ENCODE measurements around the gene RAB40C. TPM values are rescaled to one million over a fixed set of nuclear protein-coding genes. Genes with fewer than 3 reads are reported as not detected.

Gene RAB40C
- total RNA-seq, 2 donors from 2014 or later, result 12.1 to 13.0 TPM

- Mint-ChIP-seq H3K27ac (no peak overlapping the region), H3K9me3 (no peaks in the 10 kb centered on the region), H3K36me3 (no peaks in the 10 kb centered on the region)
- DNase-seq (ENCODE audit: low spot score in 2 of 2), result no peak
- no peak for ATAC-seq
Observed at GRCh38 chr16:672371-672770, 82.5 kb downstream of the RAB40C start.

- Mint-ChIP-seq H3K27ac (no peak overlapping the region), H3K9me3 (no peaks in the 10 kb centered on the region), H3K36me3 (no peaks in the 10 kb centered on the region)
- ATAC-seq, result no peak
- DNase-seq (ENCODE audit: low spot score in 2 of 2), result no peak
Observed at GRCh38 chr16:672851-673250, 83.0 kb downstream of the RAB40C start.

GRCh38 chr16:673399-673991 lies 83.6 kb downstream of the RAB40C start:
- Mint-ChIP-seq H3K9me3 (no peaks in the 10 kb centered on the region), H3K36me3 (no peaks in the 10 kb centered on the region), H3K27ac (no peak overlapping the region)
- no peak for DNase-seq (ENCODE audit: low spot score in 2 of 2)
- ATAC-seq, result no peak

- Mint-ChIP-seq H3K36me3 (no peaks in the 10 kb centered on the region), H3K9me3 (no peaks in the 10 kb centered on the region), H3K27ac (no peak overlapping the region)
- DNase-seq (ENCODE audit: low spot score in 2 of 2) (no peak), ATAC-seq (no peak)
Observed at GRCh38 chr16:674214-674881, 84.5 kb downstream of the RAB40C start.

GRCh38 chr16:674968-675883 lies 85.4 kb downstream of the RAB40C start, which contains the start of gene RHBDL1:
TSS of gene RHBDL1 (plus strand) at chr16:675671. CDS start at chr16:675791, 120 bp downstream.
- ATAC-seq, result no peak
- no peaks in the 10 kb centered on the region for H3K36me3 Mint-ChIP-seq
- H3K9me3 Mint-ChIP-seq, result no peaks in the 10 kb centered on the region
- no peak within 1 kb of the TSS for H3K27ac Mint-ChIP-seq
- DNase-seq (ENCODE audit: low spot score in 2 of 2), result no peak

- H3K27ac Mint-ChIP-seq, result no peak overlapping the region
- H3K36me3 Mint-ChIP-seq, result no peaks in the 10 kb centered on the region
- no peaks in the 10 kb centered on the region for H3K9me3 Mint-ChIP-seq
- ATAC-seq (no peak), DNase-seq (ENCODE audit: low spot score in 2 of 2) (no peak)
Observed at GRCh38 chr16:675884-676564, 86.2 kb downstream of the RAB40C start.

- H3K36me3 Mint-ChIP-seq, result peaks cover 0 to 1% of the 10 kb centered on the region in 2 donors
- DNase-seq (ENCODE audit: low spot score in 2 of 2) (no peak), ATAC-seq (no peak)
- H3K27ac Mint-ChIP-seq, result no peak overlapping the region
- no peaks in the 10 kb centered on the region for H3K9me3 Mint-ChIP-seq
Observed at GRCh38 chr16:676565-676902, 86.7 kb downstream of the RAB40C start.

- DNase-seq (ENCODE audit: low spot score in 2 of 2) (no peak), ATAC-seq (no peak)
- H3K27ac Mint-ChIP-seq, result no peak overlapping the region
- no peaks in the 10 kb centered on the region for H3K9me3 Mint-ChIP-seq
- H3K36me3 Mint-ChIP-seq, result peaks cover 0 to 5% of the 10 kb centered on the region in 2 donors
Observed at GRCh38 chr16:676913-677312, 87.0 kb downstream of the RAB40C start.

GRCh38 chr16:677316-678190 lies 87.7 kb downstream of the RAB40C start:
- Mint-ChIP-seq H3K36me3 (peaks cover 3 to 11% of the 10 kb centered on the region in 2 donors), H3K9me3 (no peaks in the 10 kb centered on the region)

GRCh38 chr16:678209-678857 lies 88.5 kb downstream of the RAB40C start:
- no peak for DNase-seq (ENCODE audit: low spot score in 2 of 2)
- peaks cover 5 to 15% of the 10 kb centered on the region in 2 donors for H3K36me3 Mint-ChIP-seq
- H3K27ac Mint-ChIP-seq, result no peak overlapping the region
- ATAC-seq, result no peak
- H3K9me3 Mint-ChIP-seq, result no peaks in the 10 kb centered on the region

More at GRCh38 chr16:677316-678190, 87.7 kb downstream of the RAB40C start:
- no peak overlapping the region for H3K27ac Mint-ChIP-seq
- no peak for DNase-seq (ENCODE audit: low spot score in 2 of 2)
- ATAC-seq, result no peak

Other genes starting within 250 kb of the RAB40C start
- 10 to 100 TPM; 21.4 to 22.8 TPM for gene AXIN1, start 237.3 kb upstream of the RAB40C start, total RNA-seq
- gene MRPL28, start 219.5 kb upstream of the RAB40C start, total RNA-seq, result 10 to 100 TPM; 77.9 to 97.7 TPM
- 10 to 100 TPM; 18.5 to 46.1 TPM for gene PGAP6, start 208.1 kb upstream of the RAB40C start, total RNA-seq
- gene NME4, start 192.9 kb upstream of the RAB40C start, total RNA-seq, result 10 to 100 TPM; 15.6 to 58.4 TPM
- gene DECR2, start 188.2 kb upstream of the RAB40C start, total RNA-seq, result 10 to 100 TPM; 12.6 to 14.6 TPM
- 10 to 100 TPM; 18.6 to 32.0 TPM for gene RAB11FIP3, start 164.4 kb upstream of the RAB40C start, total RNA-seq
- 10 to 100 TPM; 55.5 to 76.5 TPM for gene CAPN15, start 62.4 kb upstream of the RAB40C start, total RNA-seq
- gene PRR35, start 29.7 kb upstream of the RAB40C start, total RNA-seq, result not detected
- 1 to 10 TPM in 1 of 2 donors, under 1 TPM in 1; 0.59 to 1.8 TPM for gene NHLRC4, start 23.1 kb upstream of the RAB40C start, total RNA-seq
- gene PIGQ, start 20.1 kb upstream of the RAB40C start, total RNA-seq, result 10 to 100 TPM; 21.9 to 24.2 TPM
- under 1 TPM; 0.33 to 0.71 TPM for gene WFIKKN1, start 40.9 kb downstream of the RAB40C start, total RNA-seq
- 100 to 1,000 TPM in 1 of 2 donors, 10 to 100 TPM in 1; 47.2 to 120 TPM for gene METTL26, start 46.2 kb downstream of the RAB40C start, total RNA-seq
- gene MCRIP2, start 51.8 kb downstream of the RAB40C start, total RNA-seq, result 10 to 100 TPM; 33.7 to 52.0 TPM
- gene WDR90, start 59.3 kb downstream of the RAB40C start, total RNA-seq, result 100 to 1,000 TPM in 1 of 2 donors, 10 to 100 TPM in 1; 36.1 to 101 TPM
- 100 to 1,000 TPM; 112 to 118 TPM for gene RHOT2, start 78.1 kb downstream of the RAB40C start, total RNA-seq
- 1 to 10 TPM; 1.3 to 4.6 TPM for gene RHBDL1, start 85.6 kb downstream of the RAB40C start, total RNA-seq
- gene STUB1, start 90.3 kb downstream of the RAB40C start, total RNA-seq, result 10 to 100 TPM; 61.2 to 69.9 TPM
- gene JMJD8, start 94.3 kb downstream of the RAB40C start, total RNA-seq, result 10 to 100 TPM; 11.0 to 24.7 TPM
- gene WDR24, start 100.3 kb downstream of the RAB40C start, total RNA-seq, result 10 to 100 TPM; 16.0 to 19.1 TPM
- gene FBXL16, start 115.7 kb downstream of the RAB40C start, total RNA-seq, result 10 to 100 TPM in 1 of 2 donors, 1 to 10 TPM in 1; 2.8 to 16.4 TPM
- gene METRN, start 125.1 kb downstream of the RAB40C start, total RNA-seq, result 10 to 100 TPM; 10.1 to 14.7 TPM
- gene ANTKMT, start 131.1 kb downstream of the RAB40C start, total RNA-seq, result 10 to 100 TPM; 17.6 to 22.6 TPM
- gene CCDC78, start 136.4 kb downstream of the RAB40C start, total RNA-seq, result 10 to 100 TPM in 1 of 2 donors, 1 to 10 TPM in 1; 6.2 to 10.7 TPM
- gene HAGHL, start 137.0 kb downstream of the RAB40C start, total RNA-seq, result 10 to 100 TPM; 22.2 to 24.5 TPM
- 100 to 1,000 TPM in 1 of 2 donors, 10 to 100 TPM in 1; 41.7 to 122 TPM for gene CIAO3, start 150.9 kb downstream of the RAB40C start, total RNA-seq
- gene MSLN, start 170.7 kb downstream of the RAB40C start, total RNA-seq, result not detected
- gene RPUSD1, start 198.3 kb downstream of the RAB40C start, total RNA-seq, result 10 to 100 TPM; 11.2 to 27.1 TPM
- 100 to 1,000 TPM in 1 of 2 donors, 10 to 100 TPM in 1; 98.7 to 116 TPM for gene CHTF18, start 198.6 kb downstream of the RAB40C start, total RNA-seq
- gene GNG13, start 210.7 kb downstream of the RAB40C start, total RNA-seq, result not detected